ENCODE data around the gene MTAP. TPM values are rescaled to one million over a fixed set of nuclear protein-coding genes. Genes with fewer than 3 reads are reported as not detected.

The MTAP gene
- total and polyA plus RNA-seq, 2 donors (not counting 1 experiment from before 2014, with no cell fraction given) = 9.8 to 38.4 TPM

- H4K20me1 ChIP-seq (ENCODE audit: control insufficient read depth, insufficient read depth, low read length, poor library complexity, severe bottlenecking) = peaks cover 15% of the 10 kb centered on the region
- H3K79me2 ChIP-seq (ENCODE audit: control insufficient read depth, insufficient read depth, low read length) = peaks cover 52% of the 10 kb centered on the region
- ATAC-seq (ENCODE audit: low read depth) (no peak), DNase-seq (no peak)
- peaks cover 0 to 3% of the 10 kb centered on the region in 2 experiments for H3K36me3 ChIP-seq (replicated peaks in 1 of 2; ENCODE audit: control extremely low read depth in 1 of 2, control insufficient read depth in 1 of 2, extremely low read depth in 1 of 2, insufficient read depth in 2 of 2, low read length in 1 of 2)
- Mint-ChIP-seq H3K27ac (peak overlapping the region; percentile 83), H3K27me3 (peaks cover 13% of the 10 kb centered on the region), H3K4me3 (peak overlapping the region; percentile 99), H3K9me3 (ENCODE audit: insufficient read depth) (no peaks in the 10 kb centered on the region), H3K4me1 (peaks cover 61% of the 10 kb centered on the region)
- H3K9ac ChIP-seq (ENCODE audit: low read length) = peak overlapping the region; percentile 86
- H3K4me2 ChIP-seq (replicated peaks; ENCODE audit: low read depth, low read length, poor library complexity, severe bottlenecking) = peak overlapping the region; percentile 89
- peaks cover 34 to 35% of the 10 kb centered on the region in 2 donors for H3K4me1 ChIP-seq (ENCODE audit: control insufficient read depth in 2 of 2, insufficient read depth in 2 of 2, low read length in 2 of 2)
- TF ChIP-seq CTCF (IDR thresholded peaks at IDR 0.05) (no peak), EZH2 (IDR thresholded peaks at IDR 0.05; ENCODE audit: borderline replicate concordance, insufficient read depth, low read depth, low read length, poor library complexity, severe bottlenecking) (no peak)
- peak overlapping the region; percentile 7 to 71 for H3K27ac ChIP-seq (ENCODE audit: low read length in 2 of 2)
- H3K4me3 ChIP-seq (ENCODE audit: control extremely low read depth in 1 of 5, extremely low read depth in 1 of 5, insufficient read depth in 1 of 5, low read depth in 2 of 5, low read length in 4 of 5) = peak overlapping the region; percentile 68 to 94 (median 80)
- no peaks in the 10 kb centered on the region for H3K9me3 ChIP-seq (ENCODE audit: control extremely low read depth in 1 of 3, control insufficient read depth in 2 of 3, insufficient read depth in 1 of 3, low read length in 2 of 3)
- peak overlapping the region; percentile 94 for H2AFZ ChIP-seq (ENCODE audit: insufficient read depth, low read depth, low read length, poor library complexity, severe bottlenecking)
- intact Hi-C loops (cut with micrococcal nuclease) = loop anchor here (5.0 kb wide), 1 partner anchor 421 kb away; no protein-coding TSS in a partner anchor
- WGBS (ENCODE audit: insufficient coverage) = 92% methylated on average over 2 of the region's 10 CpGs
- POLR2A ChIA-PET = interaction anchor here (0.7 kb wide), 1 partner anchor 672 kb away, joined by 10 read pairs; no protein-coding TSS in a partner anchor
- CTCF ChIA-PET = interaction anchor here (0.7 to 7.2 kb wide), 5 partner anchors 10 to 648 kb away, joined by 3 to 41 read pairs (median 5); partner anchors contain the start of gene CDKN2B
- H3K27me3 ChIP-seq (replicated peaks in 1 of 4; ENCODE audit: control extremely low read depth in 1 of 4, control insufficient read depth in 3 of 4, insufficient read depth in 4 of 4, low read length in 3 of 4) = peaks cover 0 to 4% (median 1%) of the 10 kb centered on the region in 4 experiments
Measured at GRCh38 chr9:21803649-21804048, 1.2 kb downstream of the MTAP start.

- Histone ChIP-seq H3K9me3 (ENCODE audit: control extremely low read depth in 1 of 3, control insufficient read depth in 2 of 3, insufficient read depth in 1 of 3, low read length in 2 of 3) (no peaks in the 10 kb centered on the region), H2AFZ (ENCODE audit: insufficient read depth, low read depth, low read length, poor library complexity, severe bottlenecking) (no peak overlapping the region), H3K9ac (ENCODE audit: low read length) (no peak overlapping the region), H3K36me3 (replicated peaks in 1 of 2; ENCODE audit: control extremely low read depth in 1 of 2, control insufficient read depth in 1 of 2, extremely low read depth in 1 of 2, insufficient read depth in 2 of 2, low read length in 1 of 2) (peaks cover 2 to 3% of the 10 kb centered on the region in 2 experiments), H3K4me2 (replicated peaks; ENCODE audit: low read depth, low read length, poor library complexity, severe bottlenecking) (no peak overlapping the region), H3K4me1 (ENCODE audit: control insufficient read depth in 2 of 2, insufficient read depth in 2 of 2, low read length in 2 of 2) (peaks cover 34 to 35% of the 10 kb centered on the region in 2 donors), H3K27ac (ENCODE audit: low read length in 2 of 2) (peak overlapping the region in 1 of 2 donors; percentile 2), H3K4me3 (ENCODE audit: control extremely low read depth in 1 of 5, extremely low read depth in 1 of 5, insufficient read depth in 1 of 5, low read depth in 2 of 5, low read length in 4 of 5) (no peak overlapping the region), H4K20me1 (ENCODE audit: control insufficient read depth, insufficient read depth, low read length, poor library complexity, severe bottlenecking) (peaks cover 15% of the 10 kb centered on the region), H3K27me3 (replicated peaks in 1 of 4; ENCODE audit: control extremely low read depth in 1 of 4, control insufficient read depth in 3 of 4, insufficient read depth in 4 of 4, low read length in 3 of 4) (peaks cover 0 to 4% (median 1%) of the 10 kb centered on the region in 4 experiments), H3K79me2 (ENCODE audit: control insufficient read depth, insufficient read depth, low read length) (peaks cover 52% of the 10 kb centered on the region)
- H3K27me3 Mint-ChIP-seq = peaks cover 9% of the 10 kb centered on the region
- WGBS (ENCODE audit: insufficient coverage) = 88% methylated on average over 1 of the region's 2 CpGs
- H3K4me3 Mint-ChIP-seq = no peak overlapping the region
- H3K4me1 Mint-ChIP-seq = peaks cover 66% of the 10 kb centered on the region
- H3K9me3 Mint-ChIP-seq (ENCODE audit: insufficient read depth) = no peaks in the 10 kb centered on the region
- no peak overlapping the region for H3K27ac Mint-ChIP-seq
- DNase-seq (no peak), ATAC-seq (ENCODE audit: low read depth) (no peak)
- TF ChIP-seq EZH2 (IDR thresholded peaks at IDR 0.05; ENCODE audit: borderline replicate concordance, insufficient read depth, low read depth, low read length, poor library complexity, severe bottlenecking) (no peak), CTCF (IDR thresholded peaks at IDR 0.05) (no peak)
- POLR2A ChIA-PET = no interaction called here
- intact Hi-C loops (cut with micrococcal nuclease) = loop anchor here (5.0 kb wide), 1 partner anchor 422 kb away; no protein-coding TSS in a partner anchor
- CTCF ChIA-PET = interaction anchor here (0.7 to 7.2 kb wide), 3 partner anchors 9 to 648 kb away, joined by 3 to 41 read pairs (median 5); no protein-coding TSS in a partner anchor
Measured at GRCh38 chr9:21804331-21804730, 1.9 kb downstream of the MTAP start.

Measured in B cell (primary cell).